Endodermal cell (in vitro differentiated cells): ENCODE results near the gene ANGPTL1. TPM values are rescaled to one million over a fixed set of nuclear protein-coding genes. Genes with fewer than 3 reads are reported as not detected.

Experiments
- DNase-seq: peaks from one replicate; pipeline ENCODE4 v3.0.0-alpha.2; 2017
- H3K27ac ChIP-seq: 2 replicates; pipeline ENCODE4 v1.5.1; 2013; ENCODE audit warnings: mild to moderate bottlenecking, low read depth, low read length, moderate library complexity
- H3K27me3 ChIP-seq: 2 replicates; pipeline ENCODE4 v1.6.1; 2013; ENCODE audit warnings: mild to moderate bottlenecking, low read length, moderate library complexity; ENCODE audit not compliant: insufficient read depth, control insufficient read depth, poor library complexity, severe bottlenecking
- H3K36me3 ChIP-seq: 2 replicates; pipeline ENCODE4 v1.7.0; 2013; ENCODE audit warnings: mild to moderate bottlenecking, low read length, moderate library complexity; ENCODE audit not compliant: control insufficient read depth, insufficient read depth
- H3K4me1 ChIP-seq: one replicate; pipeline ENCODE4 v1.7.0; 2013; ENCODE audit warnings: low read length; ENCODE audit not compliant: control insufficient read depth, insufficient read depth
- H3K4me3 ChIP-seq: 2 replicates; pipeline ENCODE4 v1.5.1; 2013; ENCODE audit warnings: mild to moderate bottlenecking, low read length, moderate library complexity
- H3K9ac ChIP-seq: 2 replicates; pipeline ENCODE4 v1.6.1; 2013; ENCODE audit warnings: mild to moderate bottlenecking, low read length, moderate library complexity; ENCODE audit not compliant: poor library complexity, severe bottlenecking; ENCODE audit errors: extremely low read depth
- H3K9me3 ChIP-seq: 2 replicates; pipeline ENCODE4 v1.6.1; 2013; ENCODE audit warnings: mild to moderate bottlenecking, low read length, moderate library complexity; ENCODE audit not compliant: control insufficient read depth
- H3K27ac Mint-ChIP-seq: 2 replicates; pipeline ENCODE4 v1.8.0; 2020; ENCODE audit warnings: mixed read lengths
- H3K27me3 Mint-ChIP-seq: 2 replicates; pipeline ENCODE4 v1.8.0; 2021; ENCODE audit warnings: mild to moderate bottlenecking, mixed read lengths; ENCODE audit not compliant: insufficient read depth
- H3K36me3 Mint-ChIP-seq: 2 replicates; pipeline ENCODE4 v1.8.0; 2020; ENCODE audit warnings: low read depth, mixed read lengths
- H3K4me1 Mint-ChIP-seq: 2 replicates; pipeline ENCODE4 v1.8.0; 2020; ENCODE audit warnings: mixed read lengths
- H3K4me3 Mint-ChIP-seq: 2 replicates; pipeline ENCODE4 v1.8.0; 2020; ENCODE audit warnings: mild to moderate bottlenecking, moderate library complexity, mixed read lengths
- H3K9me3 Mint-ChIP-seq: 2 replicates; pipeline ENCODE4 v1.8.0; 2020; ENCODE audit warnings: mild to moderate bottlenecking, mixed read lengths
- WGBS, 2 experiments: methylation state at CpG; one replicate each; pipeline versions ENCODE4 v1.1.5 to v1.1.7; 2013; ENCODE audit warnings: missing lambda C conversion rate in 2 of 2, mixed read lengths in 1 of 2; ENCODE audit not compliant: insufficient coverage in 1 of 2, insufficient read length in 1 of 2; 5-methylcytosine and 5-hydroxymethylcytosine counted together
- total RNA-seq, 2 donors: library from RNA; stranded (reverse); fragmentation: NEBNext Ultra II Directional in 1 of 2; extraction: Animal tissue kit (Norgen Biotek cat#: 25700) in 1 of 2; gene quantifications; 2 replicates in 1 of 2; 3 replicates in 1 of 2; pipeline ENCODE4 v1.2.1, GENCODE V29; 2021
- TF ChIP-seq, protein P1 (sequence below): fragments of 200-600 bp; sonication (generic); conservative IDR thresholded peaks from 2 replicates; pipeline ENCODE4 v1.5.0; 2021; ENCODE audit warnings: antibody characterized with exemption, mild to moderate bottlenecking

The ANGPTL1 gene
- total RNA-seq, 2 donors from 2014 or later: not detected

DNA sequence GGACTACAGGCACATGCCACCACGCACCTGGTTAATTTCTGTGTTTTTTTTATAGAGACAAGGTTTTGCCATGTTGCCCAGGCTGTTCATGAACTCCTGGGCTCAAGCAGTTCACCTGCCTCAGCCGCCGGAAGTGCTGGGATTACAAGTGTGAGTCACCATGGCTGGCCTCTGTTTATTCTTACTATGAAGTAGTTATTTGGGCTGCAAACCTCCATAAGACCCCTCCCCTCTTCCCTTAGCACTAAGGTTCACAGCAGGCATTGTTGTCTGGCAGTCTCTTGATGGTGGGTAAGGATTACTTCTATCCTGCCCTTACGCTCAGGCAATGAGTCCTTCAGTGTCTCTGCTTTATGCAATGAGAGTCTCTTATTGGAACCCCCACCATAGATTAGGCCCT, 51.8 kb downstream of the ANGPTL1 start:
- Histone ChIP-seq H3K4me3 (no peak overlapping the region), H3K27me3 (no peaks in the 10 kb centered on the region), H3K9me3 (no peaks in the 10 kb centered on the region), H3K4me1 (no peaks in the 10 kb centered on the region), H3K36me3 (peaks cover 45% of the 10 kb centered on the region), H3K27ac (no peak overlapping the region), H3K9ac (no peak overlapping the region)
- 88 to 89% methylated on average over 1 to 4 of the region's 4 CpGs for WGBS, 2 experiments
- H3K36me3 Mint-ChIP-seq: peaks cover 39% of the 10 kb centered on the region
- TF ChIP-seq, protein P1, sequence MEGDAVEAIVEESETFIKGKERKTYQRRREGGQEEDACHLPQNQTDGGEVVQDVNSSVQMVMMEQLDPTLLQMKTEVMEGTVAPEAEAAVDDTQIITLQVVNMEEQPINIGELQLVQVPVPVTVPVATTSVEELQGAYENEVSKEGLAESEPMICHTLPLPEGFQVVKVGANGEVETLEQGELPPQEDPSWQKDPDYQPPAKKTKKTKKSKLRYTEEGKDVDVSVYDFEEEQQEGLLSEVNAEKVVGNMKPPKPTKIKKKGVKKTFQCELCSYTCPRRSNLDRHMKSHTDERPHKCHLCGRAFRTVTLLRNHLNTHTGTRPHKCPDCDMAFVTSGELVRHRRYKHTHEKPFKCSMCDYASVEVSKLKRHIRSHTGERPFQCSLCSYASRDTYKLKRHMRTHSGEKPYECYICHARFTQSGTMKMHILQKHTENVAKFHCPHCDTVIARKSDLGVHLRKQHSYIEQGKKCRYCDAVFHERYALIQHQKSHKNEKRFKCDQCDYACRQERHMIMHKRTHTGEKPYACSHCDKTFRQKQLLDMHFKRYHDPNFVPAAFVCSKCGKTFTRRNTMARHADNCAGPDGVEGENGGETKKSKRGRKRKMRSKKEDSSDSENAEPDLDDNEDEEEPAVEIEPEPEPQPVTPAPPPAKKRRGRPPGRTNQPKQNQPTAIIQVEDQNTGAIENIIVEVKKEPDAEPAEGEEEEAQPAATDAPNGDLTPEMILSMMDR: no peak
- H3K4me3 Mint-ChIP-seq: no peak overlapping the region
- peaks cover 5% of the 10 kb centered on the region for H3K4me1 Mint-ChIP-seq
- DNase-seq: peak; percentile 63
- no peaks in the 10 kb centered on the region for H3K27me3 Mint-ChIP-seq
- H3K9me3 Mint-ChIP-seq: no peaks in the 10 kb centered on the region
- peak overlapping the region; percentile 74 for H3K27ac Mint-ChIP-seq

DNA sequence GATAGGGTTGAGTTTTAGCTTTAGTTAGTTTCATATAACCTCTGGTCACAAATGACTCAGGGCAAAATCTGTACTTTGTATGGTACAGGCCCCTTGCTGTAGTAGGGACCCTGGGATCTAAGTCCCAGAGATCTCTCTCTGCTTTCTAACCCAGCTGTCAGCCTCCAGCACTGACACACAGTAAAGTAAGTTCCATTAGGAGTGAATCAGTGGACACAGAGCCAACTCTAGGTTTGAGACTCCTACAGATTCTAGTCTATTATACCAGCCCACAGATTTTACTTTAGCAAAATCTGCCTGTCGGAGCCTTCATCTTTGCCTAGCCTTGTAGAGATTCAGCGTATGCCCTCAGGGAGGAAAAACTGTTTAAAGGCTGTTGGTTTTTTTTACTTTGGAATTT, 52.5 kb downstream of the ANGPTL1 start:
- no peak overlapping the region for H3K9ac ChIP-seq
- DNase-seq: no peak
- no peak overlapping the region for H3K4me3 ChIP-seq
- H3K36me3 ChIP-seq: peaks cover 47% of the 10 kb centered on the region
- H3K4me3 Mint-ChIP-seq: no peak overlapping the region
- TF ChIP-seq, protein P1: no peak
- no peak overlapping the region for H3K27ac ChIP-seq
- H3K27me3 Mint-ChIP-seq: no peaks in the 10 kb centered on the region
- H3K36me3 Mint-ChIP-seq: peaks cover 34% of the 10 kb centered on the region
- no peaks in the 10 kb centered on the region for H3K9me3 ChIP-seq
- H3K4me1 ChIP-seq: no peaks in the 10 kb centered on the region
- H3K4me1 Mint-ChIP-seq: peaks cover 5% of the 10 kb centered on the region
- H3K27ac Mint-ChIP-seq: peak overlapping the region; percentile 80
- 94% methylated on average over 2 of the region's 2 CpGs; no CpG with 5 or more reads in 1 of the 2 experiments for WGBS, 2 experiments
- H3K27me3 ChIP-seq: no peaks in the 10 kb centered on the region
- H3K9me3 Mint-ChIP-seq: no peaks in the 10 kb centered on the region

DNA sequence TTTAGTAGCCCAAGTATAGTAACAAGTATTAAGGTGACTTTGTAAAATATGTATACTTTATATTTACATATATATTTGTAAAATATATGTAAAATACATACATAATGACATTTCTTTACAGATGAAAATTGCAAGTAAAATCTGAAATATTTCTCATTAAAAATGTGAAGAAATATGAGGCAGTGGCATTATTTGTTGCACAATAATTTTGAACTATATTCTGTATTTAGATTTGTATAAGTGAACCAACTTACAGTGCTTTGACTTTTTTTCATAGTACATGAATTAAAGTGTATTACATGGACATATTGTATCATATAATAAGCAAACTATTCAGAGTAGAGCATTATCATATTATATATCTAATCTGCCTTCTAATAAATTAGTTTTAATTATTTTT, 60.3 kb downstream of the ANGPTL1 start:
- H3K4me1 ChIP-seq: no peaks in the 10 kb centered on the region

More for the DNA sequence above, 60.3 kb downstream of the ANGPTL1 start:
- H3K4me3 Mint-ChIP-seq: no peak overlapping the region
- H3K27me3 Mint-ChIP-seq: no peaks in the 10 kb centered on the region
- H3K9me3 Mint-ChIP-seq: no peaks in the 10 kb centered on the region
- TF ChIP-seq, protein P1: no peak
- no peaks in the 10 kb centered on the region for H3K4me1 Mint-ChIP-seq
- peaks cover 33% of the 10 kb centered on the region for H3K36me3 Mint-ChIP-seq
- no peak overlapping the region for H3K27ac Mint-ChIP-seq
- H3K27me3 ChIP-seq: no peaks in the 10 kb centered on the region
- H3K27ac ChIP-seq: no peak overlapping the region
- H3K9me3 ChIP-seq: no peaks in the 10 kb centered on the region
- no peak overlapping the region for H3K4me3 ChIP-seq
- H3K9ac ChIP-seq: no peak overlapping the region
- no peak for DNase-seq
- peaks cover 58% of the 10 kb centered on the region for H3K36me3 ChIP-seq
